GM12875 (cell line): Measurements from ENCODE around the gene CHST10.
A peak's percentile ranks its signal among the peaks of the same experiment; 100 is the strongest.

Experiments
- H3K4me3 ChIP-seq: one replicate; pipeline ENCODE4 v1.5.1; 2011; ENCODE audit warnings: low read depth, low read length, control low read depth
- TF ChIP-seq, protein P1 (sequence below): IDR thresholded peaks from 2 replicates; pipeline ENCODE4 v1.5.1; 2011; ENCODE audit warnings: low read depth, mild to moderate bottlenecking, control low read depth, inconsistent platforms, low read length, moderate library complexity, borderline replicate concordance; ENCODE audit not compliant: insufficient read depth

Gene CHST10

GRCh38 chr2:100437751-100438150 lies 20.3 kb upstream of the CHST10 start:
- H3K4me3 ChIP-seq = no peak overlapping the region
- TF ChIP-seq, protein P1, sequence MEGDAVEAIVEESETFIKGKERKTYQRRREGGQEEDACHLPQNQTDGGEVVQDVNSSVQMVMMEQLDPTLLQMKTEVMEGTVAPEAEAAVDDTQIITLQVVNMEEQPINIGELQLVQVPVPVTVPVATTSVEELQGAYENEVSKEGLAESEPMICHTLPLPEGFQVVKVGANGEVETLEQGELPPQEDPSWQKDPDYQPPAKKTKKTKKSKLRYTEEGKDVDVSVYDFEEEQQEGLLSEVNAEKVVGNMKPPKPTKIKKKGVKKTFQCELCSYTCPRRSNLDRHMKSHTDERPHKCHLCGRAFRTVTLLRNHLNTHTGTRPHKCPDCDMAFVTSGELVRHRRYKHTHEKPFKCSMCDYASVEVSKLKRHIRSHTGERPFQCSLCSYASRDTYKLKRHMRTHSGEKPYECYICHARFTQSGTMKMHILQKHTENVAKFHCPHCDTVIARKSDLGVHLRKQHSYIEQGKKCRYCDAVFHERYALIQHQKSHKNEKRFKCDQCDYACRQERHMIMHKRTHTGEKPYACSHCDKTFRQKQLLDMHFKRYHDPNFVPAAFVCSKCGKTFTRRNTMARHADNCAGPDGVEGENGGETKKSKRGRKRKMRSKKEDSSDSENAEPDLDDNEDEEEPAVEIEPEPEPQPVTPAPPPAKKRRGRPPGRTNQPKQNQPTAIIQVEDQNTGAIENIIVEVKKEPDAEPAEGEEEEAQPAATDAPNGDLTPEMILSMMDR = no peak

- no peak overlapping the region for H3K4me3 ChIP-seq
- TF ChIP-seq, protein P1 = no peak
Measured at GRCh38 chr2:100429726-100430125, 12.3 kb upstream of the CHST10 start.

DNA sequence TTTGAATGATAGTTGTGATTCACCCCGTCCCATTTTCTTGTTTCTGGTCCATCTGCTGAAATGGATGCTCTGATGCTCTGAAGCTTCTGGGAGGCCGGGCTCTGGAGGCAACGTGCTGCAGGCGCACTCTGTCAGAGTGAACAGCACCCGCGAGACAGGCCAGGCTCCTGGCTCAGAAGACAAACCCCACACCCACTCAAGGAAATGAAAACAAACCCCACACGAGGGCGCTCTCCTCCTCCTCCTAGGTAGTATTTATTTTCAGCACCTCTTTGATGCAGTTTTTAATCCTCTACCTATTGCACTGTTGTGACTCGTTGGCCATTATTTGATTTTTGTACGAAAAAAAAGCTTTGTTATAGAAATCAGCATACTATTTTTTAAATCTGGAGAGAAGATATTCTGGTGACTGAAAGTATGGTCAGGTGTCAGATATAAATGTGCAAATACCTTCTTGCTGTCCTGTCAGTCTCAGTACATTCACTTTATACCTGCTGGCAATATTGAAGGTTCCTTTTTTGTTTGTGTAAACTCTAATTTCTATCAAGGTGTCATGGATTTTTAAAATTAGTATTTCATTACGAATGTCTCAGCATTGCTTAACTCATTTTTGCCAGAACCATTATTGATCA lies 10.3 kb upstream of the CHST10 start:
- no peak overlapping the region for H3K4me3 ChIP-seq
- TF ChIP-seq, protein P1 = peak; percentile 54

- TF ChIP-seq, protein P1 = no peak
- no peak overlapping the region for H3K4me3 ChIP-seq
Measured at GRCh38 chr2:100427111-100427510, 9.6 kb upstream of the CHST10 start.

GRCh38 chr2:100426384-100426720 lies 8.9 kb upstream of the CHST10 start:
- no peak overlapping the region for H3K4me3 ChIP-seq
- TF ChIP-seq, protein P1 = no peak

GRCh38 chr2:100425573-100426383 lies 8.3 kb upstream of the CHST10 start:
- H3K4me3 ChIP-seq = no peak overlapping the region
- TF ChIP-seq, protein P1 = no peak

GRCh38 chr2:100425107-100425506 lies 7.6 kb upstream of the CHST10 start:
- TF ChIP-seq, protein P1 = no peak
- H3K4me3 ChIP-seq = no peak overlapping the region
